ENCODE results near the gene PLEKHA5.
"Not testable (repeated sequence)": the region's sequence is repeated elsewhere in the genome, so short reads cannot be mapped to it uniquely, and the experiment has no call there.

Gene PLEKHA5

DNA sequence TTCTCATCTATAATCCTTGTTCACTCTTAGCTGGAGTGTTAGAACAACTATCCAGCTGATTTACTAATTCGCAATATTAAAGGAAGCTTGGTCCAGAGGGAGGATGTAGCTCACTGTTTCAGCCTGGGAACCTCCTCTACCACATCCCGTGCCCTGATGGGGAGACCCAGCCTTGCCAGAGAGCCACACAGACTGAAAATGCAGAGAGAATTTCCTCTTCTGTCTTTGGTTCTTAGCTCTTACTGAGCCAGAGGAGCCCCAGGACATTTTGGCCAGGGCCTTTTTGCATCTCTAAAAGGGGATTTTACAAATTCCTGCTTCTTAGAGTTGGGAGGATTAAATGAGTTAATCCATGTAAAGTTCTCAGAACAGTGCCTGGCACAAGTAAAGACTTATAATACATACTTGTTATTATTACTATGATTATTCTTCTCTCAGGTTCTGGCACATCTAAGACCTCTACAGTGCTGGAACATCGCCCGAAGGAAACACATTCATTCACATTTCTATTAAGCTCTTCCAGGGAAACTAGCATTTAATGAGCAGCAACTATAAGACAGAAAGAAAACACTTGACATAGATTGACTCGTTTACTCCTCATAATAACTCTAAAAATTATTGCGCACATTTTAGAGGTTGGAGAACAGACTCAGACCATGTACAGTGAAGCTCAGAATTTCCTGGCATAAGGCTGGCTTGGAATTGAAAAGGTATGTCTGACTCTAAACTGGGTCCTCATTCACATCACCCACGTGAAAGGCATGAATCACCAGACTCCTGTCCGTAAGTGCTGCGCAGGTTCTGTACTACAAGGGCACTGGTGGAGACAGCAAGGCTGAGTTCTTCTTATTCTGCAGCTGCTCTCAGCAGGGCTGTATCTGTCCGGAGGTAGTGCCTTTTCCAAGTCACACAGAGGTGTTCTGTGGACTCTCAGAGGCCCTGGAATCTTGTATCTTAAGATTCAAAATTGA lies 282.0 kb downstream of the PLEKHA5 start:
- DNase-seq = no peak

DNA sequence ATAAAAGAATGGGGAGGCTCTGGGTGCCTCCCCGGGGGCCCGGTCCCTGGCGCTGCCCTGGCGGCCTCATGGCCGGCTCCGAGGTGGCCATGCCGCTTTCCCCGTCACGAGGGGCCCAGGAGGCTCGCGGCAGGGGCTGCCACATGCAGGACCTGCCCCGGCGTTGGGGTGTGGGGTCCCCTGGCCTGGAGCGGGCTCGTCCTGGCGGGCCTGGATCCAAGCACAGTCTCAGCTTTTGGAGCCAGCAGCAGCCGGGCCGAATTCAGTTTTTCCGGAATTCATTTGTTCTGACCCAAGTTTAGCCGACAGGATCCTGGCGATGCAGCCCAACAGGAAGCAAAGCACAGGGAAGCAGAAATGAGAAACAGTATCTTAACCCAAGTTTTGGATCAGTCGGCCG lies 283.3 kb downstream of the PLEKHA5 start:
- DNase-seq = no peak

DNA sequence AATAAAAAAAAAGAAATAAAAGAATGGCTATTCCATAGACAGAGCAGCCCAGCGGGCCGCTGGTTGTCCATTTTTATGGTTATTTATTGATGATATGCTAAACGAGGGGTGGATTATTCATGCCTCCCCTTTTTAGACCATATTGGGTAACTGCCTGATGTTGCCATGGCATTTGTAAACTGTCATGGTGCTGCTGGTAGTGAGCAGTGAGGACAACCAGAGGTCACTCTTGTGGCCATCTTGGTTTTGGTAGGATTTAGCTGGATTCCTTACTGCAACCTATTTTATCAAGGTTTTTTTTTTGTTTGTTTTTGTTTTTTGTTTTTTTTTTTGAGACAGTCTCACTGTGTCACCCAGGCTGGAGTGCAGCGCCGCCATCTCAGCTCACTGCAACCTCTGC lies 284.0 kb downstream of the PLEKHA5 start:
- not testable (repeated sequence) for DNase-seq

DNA sequence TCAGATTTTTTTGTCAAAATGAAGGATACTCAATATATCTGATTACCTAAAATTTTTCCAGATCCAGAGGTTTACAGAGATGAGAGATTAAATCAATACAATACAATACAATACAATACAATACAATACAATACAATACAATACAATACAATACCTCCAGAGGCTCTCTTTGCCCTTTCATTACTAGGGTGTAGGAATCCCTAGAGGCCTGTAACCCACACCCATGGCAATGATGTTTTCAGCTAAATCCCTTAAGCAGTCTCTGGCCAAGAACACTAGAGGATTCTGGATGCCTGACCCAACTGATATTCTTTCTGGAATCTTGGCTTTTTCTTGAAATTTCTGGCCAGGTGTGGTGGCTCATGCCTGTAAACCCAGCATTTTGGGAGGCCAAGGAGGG lies 286.0 kb downstream of the PLEKHA5 start:
- no peak for DNase-seq

DNA sequence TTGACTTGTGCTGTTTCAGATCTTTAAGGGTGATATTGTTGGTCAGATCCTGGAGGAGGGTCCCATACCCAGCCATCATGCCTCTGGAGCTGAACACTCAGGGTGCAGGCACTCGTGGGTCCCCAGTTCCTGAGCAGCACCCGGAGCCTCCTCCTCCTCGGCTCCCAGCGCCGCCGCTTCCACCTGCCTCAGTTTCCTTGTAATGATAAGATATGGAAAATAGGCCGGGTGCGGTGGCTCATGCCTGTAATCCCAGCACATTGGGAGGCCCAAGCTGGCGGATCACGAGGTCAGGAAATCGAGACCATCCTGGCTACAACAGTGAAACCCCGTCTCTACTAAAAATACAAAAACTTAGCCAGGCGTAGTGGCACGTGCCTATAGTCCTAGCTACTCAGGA lies 289.6 kb downstream of the PLEKHA5 start:
- DNase-seq = no peak

DNA sequence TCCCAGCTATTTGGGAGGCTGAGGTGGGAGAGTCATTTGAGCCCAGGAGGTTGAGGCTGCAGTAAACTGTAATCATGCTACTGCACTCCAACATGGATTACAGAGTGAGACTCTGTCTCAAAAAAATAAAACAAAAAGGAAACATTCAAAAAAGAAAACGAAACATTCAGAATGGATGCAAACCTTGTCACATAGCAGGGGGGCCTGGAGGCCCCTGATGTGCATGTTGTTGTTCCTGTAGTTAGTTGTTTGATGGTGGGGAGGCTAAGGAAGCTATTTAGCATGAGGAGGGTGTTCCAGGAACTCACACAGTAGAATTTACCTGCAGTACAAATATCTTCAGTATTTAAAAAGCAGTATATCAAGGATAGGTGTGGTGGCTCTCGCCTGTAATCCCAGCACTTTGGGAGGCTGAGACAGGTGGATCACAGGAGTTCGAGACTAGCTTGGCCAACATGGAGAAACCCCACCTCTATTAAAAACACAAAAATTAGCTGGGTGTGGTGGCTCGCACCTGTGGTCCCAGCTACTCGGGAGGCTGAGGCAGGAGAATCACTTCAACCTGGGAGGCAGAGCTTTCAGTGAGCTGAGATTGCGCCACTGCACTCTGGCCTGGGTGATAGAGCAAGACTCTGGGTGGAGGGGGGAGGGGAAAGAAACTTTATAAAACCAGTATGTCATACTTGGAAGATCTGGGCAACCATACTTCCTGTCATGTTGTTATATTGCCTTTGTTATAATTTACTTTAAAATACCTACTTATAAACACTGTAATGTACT lies 292.2 kb downstream of the PLEKHA5 start:
- DNase-seq = no peak

DNA sequence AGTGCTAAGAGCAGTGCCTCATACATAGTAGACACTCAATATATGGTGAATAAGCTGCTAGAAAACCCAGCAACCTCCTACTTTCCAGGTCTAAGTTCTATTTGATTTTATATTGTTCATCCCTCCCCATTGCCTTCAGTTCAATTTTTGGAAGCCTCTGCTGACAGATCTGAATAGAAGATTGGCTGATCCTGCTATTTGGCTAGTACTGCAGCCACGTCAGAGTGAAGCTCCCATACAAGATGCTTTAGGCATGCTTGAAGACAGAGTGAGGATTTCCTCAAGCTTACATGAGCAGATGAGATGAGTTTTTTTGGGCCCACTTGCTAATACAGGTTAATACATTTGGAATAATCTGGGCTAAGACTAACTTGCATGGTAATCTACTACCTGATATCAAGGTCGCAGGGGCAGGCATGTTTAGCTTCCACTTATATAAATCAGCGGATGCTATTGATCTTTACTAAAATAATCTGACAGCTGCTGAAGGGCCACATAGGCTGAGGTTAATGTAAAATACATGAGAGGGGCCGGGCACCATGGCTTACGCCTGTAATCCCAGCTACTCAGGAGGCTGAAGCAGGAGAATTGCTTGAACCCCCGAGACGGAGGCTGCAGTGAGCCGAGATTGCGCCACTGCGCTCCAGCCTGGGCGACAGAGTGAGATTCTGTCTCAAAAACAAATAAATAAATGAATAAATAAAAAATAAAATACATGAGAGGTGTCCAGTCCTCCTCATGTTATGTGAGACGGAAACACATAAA lies 293.8 kb downstream of the PLEKHA5 start:
- no peak for DNase-seq

All from activated naive CD4-positive, alpha-beta T cell (primary cell).